Stimulated activated CD4-positive, alpha-beta T cell treated with anti-CD3 and anti-CD28 coated beads, TNF-alpha, amount 100 ng/mL, for 24 hours (primary cell): ENCODE data around the gene TLR9.

Experiments
- DNase-seq, 3 experiments: peaks; one replicate each; pipeline ENCODE4 v3.0.0-alpha.2; 2020; ENCODE audit warnings: low read depth in 3 of 3

The TLR9 gene

DNA sequence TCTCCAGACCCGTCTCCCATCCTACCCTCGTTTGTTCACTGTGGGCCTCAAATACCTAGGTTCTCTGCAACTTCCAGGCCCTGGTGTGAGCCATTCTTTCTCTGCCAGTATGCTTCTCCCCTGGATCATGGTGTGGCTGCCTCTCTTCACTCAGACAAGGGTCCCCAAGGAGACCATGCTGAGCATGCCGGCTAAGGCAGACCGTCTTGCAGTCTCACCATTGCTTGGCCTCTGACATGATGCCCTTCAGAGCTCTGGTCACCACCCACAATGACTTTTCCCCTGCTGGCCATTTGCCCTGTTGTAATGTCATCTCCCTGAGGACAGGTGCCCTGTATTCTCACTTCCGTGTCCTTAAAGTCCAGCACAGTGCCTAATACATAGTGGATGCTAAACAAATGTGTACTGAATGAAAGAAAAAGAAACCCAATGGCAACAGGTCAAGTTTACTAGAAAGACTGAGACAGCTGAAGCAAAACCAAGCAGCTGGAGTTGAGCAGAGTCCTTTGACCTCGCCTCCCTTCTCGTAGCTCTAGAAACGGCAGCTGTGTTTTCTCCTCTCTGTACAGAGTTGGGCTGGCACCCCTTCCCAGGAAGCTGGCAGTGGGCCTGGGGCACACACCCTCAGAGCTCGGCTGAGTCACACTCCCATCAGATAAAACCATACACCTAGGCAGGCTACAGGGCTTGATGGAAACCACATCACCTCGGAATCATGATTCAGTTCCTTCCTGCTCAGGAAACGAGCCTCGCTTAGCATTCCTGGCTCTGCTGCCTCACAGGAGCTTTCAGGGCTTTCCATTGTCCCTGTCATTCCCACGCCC, 8.6 kb downstream of the TLR9 start:
- peak in 1 of 3 experiments; percentile 57 for DNase-seq

DNA sequence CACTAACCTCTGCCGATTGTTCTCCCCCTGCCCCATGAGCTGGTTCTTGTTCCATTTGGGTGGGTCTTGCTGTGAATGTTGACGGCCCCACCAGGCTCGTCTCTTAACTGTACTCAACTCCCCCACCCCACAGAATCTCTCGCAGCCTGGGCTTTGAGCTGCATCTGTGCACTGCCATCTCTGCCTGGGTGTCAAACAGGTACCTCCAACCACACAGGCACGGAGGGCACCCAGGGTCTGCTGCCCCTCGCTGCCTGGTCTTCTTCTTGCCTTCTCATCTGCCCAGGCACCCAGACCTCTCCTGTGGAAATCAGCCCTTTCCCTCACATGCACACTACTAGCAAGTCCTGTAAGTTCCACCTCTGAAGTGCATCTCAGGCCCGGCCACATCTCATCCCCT, 10.1 kb downstream of the TLR9 start:
- no peak for DNase-seq

DNA sequence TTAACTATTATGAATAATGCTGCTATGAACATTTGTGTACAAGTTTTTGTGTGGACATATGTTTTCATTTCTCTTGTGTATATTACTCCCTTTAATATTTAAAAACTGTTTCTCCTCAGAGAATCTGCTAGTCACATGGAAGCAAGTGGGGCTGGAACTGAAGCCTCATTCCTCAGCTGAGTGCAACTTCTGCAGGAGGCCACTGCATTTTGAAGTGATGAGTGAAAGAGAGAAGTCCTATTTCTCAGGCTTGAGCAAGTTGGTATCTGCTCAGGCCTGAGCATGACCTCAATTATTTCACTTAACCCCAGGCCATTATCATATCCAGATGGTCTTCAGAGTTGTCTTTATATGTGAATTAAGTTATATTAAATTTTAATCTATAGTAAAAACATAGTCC, 11.5 kb downstream of the TLR9 start:
- DNase-seq = no peak

DNA sequence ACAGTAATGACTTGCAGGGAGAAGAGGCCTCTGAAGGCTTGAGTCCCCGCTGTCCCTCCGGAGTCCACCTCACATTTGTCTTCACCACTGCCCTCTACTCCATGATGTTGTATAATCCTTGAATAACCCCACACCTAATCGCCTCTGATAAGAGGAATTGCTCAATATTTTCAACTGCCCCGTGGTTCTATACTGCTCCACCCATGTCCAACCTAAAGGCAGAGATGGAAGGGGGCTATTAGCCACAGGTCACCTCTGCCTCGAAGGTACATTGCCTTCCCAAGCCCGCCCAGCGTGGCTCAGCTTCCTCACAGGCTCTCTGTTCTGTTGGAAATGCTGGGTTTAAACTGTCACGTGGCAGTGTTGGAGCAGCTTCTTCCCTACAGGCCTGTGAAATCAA, 12.4 kb downstream of the TLR9 start:
- no peak for DNase-seq

DNA sequence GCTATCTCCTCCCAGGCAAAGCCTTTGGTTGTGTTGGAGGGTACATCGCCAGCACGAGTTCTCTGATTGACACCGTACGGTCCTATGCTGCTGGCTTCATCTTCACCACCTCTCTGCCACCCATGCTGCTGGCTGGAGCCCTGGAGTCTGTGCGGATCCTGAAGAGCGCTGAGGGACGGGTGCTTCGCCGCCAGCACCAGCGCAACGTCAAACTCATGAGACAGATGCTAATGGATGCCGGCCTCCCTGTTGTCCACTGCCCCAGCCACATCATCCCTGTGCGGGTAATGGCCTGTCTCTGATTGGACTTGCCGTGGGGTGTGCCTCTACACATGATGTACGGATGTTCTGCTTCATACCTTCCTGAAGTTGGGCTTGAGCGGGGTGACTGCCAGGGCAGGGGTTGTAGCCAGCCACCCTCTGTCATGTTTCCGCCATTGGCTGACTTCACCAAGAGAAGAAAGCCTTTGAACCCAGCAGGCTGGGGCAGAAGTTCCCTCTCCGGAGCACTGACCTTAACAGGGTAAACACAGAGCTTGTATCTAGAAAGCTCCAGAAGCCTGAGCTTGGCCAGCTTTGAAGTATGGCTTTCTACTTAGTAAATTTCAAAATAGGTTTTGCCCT, 14.1 kb downstream of the TLR9 start:
- no peak for DNase-seq

DNA sequence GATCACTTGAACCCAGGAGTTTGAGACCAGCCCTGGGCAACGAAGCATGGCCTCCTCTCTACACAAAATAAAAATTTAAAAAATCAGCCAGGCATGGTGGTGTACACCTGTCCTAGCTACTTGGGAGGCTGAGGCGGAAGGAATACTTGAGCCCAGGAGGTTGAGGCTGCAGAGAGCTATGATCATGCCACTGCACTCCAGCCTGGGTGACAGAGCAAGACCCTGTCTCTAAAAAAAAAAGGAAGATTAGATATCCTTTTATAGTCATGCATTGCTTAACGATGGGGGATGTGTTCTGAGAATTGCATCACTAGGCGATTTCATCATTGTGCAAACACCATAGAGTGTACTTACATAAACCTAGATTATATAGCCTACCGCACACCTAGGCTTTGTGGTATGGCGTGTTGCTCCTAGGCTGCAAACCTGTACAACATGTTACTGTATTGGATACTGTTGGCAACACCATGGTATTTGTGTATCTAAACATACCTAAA, 14.8 kb downstream of the TLR9 start:
- no peak for DNase-seq

DNA sequence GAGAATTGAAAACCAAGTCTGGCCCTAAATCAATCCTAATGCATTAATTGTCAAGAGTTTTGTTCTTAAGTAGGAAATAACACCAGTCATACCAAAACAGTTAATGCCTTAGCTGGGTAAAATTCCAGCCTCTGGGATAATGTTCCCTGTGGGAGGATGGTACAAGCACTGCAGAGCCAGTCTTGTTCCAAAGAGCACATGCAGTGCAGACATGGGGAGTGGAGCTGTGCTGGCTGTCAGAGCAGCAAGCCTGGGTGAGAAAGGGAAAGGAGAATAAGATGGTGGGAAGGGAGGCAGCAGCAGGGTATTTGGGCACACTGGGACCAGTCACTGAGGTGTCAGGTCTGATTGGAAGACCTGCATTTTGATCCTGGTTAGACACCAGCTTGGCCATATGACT, 15.4 kb downstream of the TLR9 start:
- DNase-seq = no peak

DNA sequence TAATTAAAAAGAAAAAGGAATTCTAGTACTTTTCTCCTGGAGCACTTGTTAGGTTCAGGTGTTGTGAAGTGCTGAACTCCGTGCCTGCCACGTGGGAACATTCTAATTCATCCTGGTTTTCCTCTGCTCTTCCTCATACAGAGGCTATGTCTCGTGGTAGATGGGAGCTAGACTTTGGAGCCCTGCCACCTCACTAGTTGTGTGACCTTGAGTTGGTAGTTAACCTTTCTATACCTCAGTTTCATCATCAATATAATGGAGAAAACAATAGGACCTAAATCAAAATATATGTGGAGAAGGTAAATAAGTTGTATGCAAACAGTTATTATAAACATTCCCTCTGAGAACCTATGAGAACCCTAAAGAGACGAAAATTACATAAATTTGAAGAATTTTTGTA, 16.9 kb downstream of the TLR9 start:
- no peak for DNase-seq

DNA sequence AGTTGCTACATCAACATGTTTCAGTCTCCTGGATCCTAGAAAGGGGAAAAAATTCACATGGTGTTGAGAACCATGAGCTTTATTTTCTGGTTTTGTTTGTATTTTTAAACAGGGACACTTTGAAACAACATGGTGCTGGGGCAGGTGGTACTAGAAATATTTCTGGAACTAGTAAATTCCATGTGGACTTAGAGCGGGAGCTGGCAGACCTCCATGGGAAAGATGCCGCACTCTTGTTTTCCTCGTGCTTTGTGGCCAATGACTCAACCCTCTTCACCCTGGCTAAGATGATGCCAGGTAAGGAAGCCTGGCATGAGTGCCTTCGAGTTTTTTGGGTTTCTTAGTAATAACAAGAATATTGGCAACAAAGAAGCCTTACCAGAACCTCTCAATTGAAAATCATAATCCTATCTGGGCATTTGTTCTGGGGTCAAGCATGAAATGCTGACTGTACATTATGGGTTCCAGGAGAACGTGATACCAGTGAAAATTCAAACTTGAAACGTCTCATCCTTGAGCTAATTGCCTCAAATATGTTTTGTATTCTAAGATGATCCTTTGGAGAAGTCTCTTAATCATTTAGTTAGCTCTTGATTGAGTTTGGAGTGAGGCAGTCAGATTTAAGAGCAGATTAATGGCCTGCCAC, 19.6 kb downstream of the TLR9 start:
- DNase-seq = no peak

DNA sequence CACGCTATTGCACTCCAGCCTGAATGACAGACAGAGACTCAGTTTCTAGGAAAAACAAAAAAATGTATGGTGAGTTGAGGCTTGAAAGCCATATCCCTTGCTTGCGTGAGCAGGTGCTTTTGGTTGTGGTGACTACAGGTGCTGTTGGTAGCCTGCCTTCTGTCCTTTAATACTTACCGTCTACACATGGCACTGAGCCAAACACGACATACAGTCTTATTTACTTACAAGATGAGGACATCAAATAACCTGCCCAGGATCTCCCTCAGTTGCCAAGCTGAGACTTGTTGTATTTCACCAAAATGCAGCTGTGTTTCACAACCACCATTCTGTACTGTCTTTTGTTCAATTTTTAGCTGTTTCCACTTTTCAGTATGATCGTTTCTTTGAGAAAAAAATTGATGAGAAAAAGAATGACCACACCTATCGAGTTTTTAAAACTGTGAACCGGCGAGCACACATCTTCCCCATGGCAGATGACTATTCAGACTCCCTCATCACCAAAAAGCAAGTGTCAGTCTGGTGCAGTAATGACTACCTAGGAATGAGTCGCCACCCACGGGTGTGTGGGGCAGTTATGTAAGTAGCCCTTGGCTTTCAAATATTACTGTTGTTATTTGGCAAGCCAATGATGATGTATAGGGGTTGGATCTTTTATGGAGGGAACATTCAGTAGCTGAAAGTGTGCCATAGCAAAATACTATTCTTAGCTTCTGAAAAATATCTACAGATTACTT, 20.9 kb downstream of the TLR9 start:
- DNase-seq = no peak

DNA sequence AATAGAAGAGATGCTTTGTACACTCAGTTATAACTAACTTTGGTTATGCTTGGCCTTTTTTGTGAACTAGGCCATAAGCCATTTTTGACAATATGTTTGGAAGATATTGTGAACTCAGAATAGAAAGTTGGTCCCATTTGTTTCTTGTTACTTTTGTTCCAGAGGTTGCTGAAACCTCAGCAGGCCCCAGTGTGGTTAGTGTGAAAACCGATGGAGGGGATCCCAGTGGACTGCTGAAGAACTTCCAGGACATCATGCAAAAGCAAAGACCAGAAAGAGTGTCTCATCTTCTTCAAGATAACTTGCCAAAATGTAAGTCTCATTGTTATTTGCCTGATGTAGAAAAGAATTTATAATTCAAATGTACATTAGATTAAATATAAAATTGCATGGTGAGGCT, 21.7 kb downstream of the TLR9 start:
- no peak for DNase-seq

DNA sequence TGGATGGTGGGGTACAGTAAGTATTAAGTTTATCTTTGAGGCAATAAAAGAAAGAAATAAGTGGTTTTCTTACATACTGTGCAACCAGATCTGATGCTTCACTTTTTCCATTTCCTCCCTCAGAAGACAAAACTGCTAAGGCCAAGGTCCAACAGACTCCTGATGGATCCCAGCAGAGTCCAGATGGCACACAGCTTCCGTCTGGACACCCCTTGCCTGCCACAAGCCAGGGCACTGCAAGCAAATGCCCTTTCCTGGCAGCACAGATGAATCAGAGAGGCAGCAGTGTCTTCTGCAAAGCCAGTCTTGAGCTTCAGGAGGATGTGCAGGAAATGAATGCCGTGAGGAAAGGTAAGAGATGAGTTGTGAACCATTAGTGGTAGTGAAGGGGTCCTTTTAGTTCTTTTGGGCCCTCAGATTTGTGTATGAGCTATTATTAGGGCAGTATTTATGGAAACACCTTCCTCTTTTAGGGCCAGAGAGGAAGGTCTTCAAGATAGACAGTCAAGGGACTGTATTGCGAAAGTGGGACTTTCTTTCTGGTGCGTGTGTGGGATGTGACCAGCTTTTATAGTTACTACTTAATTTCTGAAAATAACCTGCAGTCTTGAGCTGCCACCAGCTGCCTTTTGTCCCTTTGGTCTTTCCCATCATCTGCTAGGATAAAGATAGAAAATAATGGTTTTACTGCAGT, 22.9 kb downstream of the TLR9 start:
- DNase-seq = no peak

DNA sequence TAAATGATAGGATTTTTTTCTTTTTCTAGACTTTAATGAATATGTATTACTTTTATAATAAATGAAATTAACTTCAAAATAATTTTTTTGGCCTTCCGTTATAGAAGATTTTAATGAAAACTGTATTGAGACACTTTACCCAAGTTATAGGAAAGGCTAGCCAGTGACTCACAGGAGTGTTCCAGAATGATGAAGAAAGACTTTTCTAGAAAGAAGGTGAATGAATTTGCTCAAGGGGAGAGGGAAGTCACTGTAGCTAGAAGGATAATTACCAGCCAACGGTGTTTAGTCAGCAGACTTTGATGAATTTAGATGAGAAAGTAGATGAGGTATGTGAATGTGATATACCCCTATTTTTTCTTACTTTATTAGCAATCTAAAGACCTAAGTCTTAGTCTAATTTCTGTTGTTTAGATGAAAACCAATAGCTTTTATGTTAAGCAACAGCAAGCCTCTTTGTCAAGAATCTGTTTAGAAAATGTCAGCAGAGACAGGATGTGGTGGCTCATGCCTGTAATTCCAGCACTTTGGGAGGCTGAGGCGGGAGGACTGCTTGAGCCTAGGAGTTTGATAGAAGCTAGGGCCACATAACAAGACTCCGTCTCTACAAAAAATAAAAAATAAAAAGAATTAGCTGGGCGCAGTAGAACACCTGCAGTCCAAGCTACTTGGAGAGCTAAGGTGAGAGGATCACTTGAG, 24.3 kb downstream of the TLR9 start:
- no peak for DNase-seq

DNA sequence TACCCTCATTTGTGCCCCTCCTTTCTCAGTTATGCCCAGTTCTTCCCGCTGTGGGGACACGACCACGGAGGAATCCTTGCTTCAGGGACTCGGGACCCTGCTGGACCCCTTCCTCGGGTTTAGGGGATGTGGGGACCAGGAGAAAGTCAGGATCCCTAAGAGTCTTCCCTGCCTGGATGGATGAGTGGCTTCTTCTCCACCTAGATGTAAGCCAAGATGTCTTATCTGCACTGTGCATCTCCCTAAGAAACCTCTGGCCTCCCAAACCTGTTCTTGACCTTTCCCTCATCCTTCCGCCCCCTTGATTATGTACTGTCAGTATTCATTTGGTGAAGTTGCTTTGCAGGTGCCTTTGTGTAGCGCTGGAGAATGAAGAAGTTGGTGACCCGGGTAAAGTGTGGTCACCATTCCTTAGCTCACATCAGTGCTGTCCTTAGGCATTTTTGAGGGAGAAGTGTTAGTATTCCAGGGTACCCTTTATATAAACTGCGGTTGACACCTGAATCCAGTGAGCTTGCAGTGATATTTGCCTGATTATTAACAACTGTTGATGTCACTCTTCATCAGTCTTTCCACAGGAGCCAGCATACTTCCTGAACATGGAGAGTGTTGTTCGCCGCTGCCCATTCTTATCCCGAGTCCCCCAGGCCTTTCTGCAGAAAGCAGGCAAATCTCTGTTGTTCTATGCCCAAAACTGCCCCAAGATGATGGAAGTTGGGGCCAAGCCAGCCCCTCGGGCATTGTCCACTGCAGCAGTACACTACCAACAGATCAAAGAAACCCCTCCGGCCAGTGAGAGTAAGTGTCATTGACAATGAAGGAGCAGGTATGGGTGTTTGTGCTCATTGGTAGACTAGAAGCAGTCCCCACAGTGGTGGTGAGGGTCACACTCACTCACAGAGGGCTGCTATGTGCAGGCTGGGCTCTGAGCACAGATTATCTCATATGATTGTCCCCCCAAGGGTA, 26.5 kb downstream of the TLR9 start:
- no peak for DNase-seq

DNA sequence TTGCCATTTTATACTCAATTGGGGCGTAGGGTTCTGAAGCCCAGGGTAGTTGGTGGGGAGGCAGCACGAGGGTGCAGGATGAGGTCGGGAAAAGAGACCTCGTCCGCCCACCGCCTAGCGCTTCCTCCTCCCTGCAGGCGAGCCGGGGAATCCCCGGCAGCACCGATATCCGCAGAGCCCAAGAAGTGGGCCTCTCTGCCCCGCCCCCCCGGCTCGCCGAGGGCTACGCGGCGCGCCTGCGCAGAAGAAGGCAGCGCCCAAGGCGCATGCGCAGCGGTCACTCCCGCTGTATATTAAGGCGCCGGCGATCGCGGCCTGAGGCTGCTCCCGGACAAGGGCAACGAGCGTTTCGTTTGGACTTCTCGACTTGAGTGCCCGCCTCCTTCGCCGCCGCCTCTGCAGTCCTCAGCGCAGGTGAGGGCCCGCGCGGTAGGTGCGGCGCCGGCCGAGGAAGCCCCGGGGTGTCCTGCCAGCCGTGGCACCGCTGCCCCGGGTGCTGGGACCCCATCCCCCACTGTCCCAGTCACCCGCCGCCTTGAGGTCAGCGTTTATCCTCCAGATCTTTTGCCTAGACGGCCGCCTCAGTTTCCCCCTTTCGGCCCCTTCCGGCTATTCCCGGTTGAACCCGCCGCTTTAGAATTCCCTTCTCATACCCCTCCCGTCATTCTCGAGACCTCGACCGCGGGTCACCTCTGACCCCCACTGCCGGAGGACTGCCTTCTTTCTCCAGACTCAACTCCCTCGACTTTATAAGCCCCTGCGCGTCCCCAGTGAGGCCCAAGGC, 27.4 kb downstream of the TLR9 start, which contains the start of gene ALAS1:
TSS of gene ALAS1 (plus strand) at position 319 of the 784 bp plus-strand sequence. CDS start 1,082 bp downstream, outside the sequence.
- peak; percentile 86 to 93 (median 89) for DNase-seq

DNA sequence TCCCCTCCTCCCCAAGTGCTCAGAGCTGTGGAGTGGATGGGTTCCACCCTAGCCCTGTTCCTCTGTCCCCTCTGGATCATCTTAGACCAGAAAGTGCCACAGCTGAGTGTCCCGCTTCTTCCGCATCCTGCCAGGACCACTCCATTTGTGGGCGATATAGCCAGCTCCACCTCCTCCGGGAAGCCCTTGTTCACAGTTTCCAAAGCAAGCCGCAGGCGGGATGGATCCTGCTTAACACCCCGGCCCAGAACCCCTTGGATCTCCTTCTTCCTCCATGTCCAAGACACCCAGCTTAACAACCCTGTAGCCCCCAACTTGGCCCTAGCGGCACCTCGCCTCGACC, 28.0 kb downstream of the TLR9 start:
- no peak for DNase-seq

DNA sequence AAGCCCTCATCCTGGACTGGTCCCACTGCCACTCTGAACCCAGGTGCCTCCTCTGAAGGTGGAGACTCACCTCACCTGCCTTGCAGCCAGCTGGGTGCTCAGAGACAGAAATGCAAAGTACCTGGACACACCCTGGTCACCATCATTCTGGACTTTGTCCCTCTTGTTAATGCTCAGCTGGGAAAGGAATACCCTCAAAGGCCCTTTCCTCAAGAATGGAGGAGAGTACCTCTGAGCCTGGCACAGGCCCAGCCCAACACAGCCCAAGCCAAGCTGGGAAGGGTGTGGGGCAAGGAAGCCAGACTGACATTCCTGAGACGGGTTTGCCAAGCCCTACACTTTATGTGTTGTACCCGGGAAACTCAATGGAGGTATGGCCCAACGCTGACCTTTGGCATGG, 28.5 kb downstream of the TLR9 start:
- no peak for DNase-seq

DNA sequence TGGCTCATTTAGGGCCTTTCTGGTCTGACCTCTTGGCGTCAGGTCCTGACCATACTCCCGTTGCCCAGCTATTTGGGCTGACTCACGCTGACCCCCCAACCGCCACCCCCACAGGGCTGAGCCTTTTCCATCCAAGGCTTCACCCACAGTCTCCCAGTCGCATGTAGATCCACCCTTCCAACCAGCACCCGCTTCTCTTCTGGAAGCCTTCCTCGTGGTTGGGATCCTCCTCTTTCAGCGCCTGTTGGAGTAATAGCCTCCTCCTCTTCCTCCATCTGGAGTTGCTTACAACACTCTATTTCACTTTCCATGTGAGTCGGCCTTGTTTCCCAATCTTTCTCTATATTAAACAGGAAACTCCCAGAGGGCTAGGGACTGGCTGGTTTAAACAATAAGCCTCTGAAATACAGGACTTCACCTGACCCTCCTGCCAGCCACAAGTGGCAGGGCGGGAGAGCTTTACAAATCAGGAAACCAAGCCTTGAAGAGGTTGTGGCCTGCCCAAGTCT, 29.6 kb downstream of the TLR9 start:
- DNase-seq = no peak

DNA sequence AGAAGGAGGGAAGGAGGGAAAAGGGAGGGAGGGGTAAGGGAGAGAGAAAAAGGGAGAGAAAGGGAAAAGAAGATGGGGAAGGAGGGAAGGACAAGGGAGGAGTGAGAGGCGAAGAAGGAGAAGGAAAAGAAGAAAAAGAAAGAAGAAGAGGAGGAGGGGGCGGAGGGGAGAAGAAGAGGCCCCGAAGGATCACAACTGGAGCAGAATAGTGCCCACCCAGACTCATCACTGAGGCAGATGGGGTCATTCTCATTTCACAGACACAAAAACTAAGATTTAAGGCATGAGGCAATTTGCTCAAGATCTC, 30.2 kb downstream of the TLR9 start:
- DNase-seq = no peak
